ENCODE data around the gene KLRC1. TPM values are rescaled to one million over a fixed set of nuclear protein-coding genes. Genes with fewer than 3 reads are reported as not detected.

Gene KLRC1
- total and polyA plus RNA-seq, 2 donors (not counting 1 experiment from before 2014, with no cell fraction given): not detected

DNA sequence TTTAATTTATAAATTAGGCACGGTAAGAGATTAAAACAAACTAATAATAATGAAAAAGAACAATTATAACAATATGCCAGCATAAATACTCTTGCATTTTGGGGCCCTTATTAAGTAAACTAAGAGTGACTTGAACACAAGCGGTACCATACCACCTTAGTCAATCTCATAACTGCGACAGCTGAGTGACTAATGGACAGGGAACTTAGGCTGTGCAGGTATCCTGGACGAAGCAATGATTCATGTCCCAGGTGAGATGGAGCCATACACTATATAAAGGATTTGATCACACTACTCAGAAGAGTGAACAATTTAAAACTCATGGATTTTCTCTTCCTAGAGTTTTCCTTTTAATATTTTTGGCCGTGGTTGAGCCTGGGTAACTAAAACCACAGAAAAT, 47.9 kb downstream of the KLRC1 start:
- no peak overlapping the region for H3K4me2 ChIP-seq (ENCODE audit: extremely low read depth, insufficient read depth, low read length)

DNA sequence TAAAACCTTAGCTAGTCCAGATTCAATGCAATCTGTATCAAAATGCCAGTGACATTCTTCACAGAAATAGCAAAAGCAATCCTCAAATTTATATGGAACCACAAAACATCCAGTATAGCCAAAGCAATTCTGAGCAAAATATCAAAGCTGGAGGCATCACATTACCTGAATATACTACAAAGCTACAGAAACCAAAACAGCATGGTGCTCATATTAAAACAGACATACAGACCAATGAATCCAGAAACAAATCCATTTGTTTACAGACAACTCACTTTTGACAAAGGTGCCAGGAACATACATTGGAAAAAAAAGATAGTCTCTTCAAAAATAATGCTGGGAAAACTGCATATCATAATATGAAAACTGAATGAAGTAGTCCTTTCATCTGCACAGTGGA, 48.4 kb downstream of the KLRC1 start:
- Histone ChIP-seq H3K27me3 (ENCODE audit: control insufficient read depth, insufficient read depth, low read length) (no peaks in the 10 kb centered on the region), H3K4me1 (ENCODE audit: control insufficient read depth, extremely low read depth, insufficient read depth, low read length) (no peaks in the 10 kb centered on the region), H3K4me3 (replicated peaks in 1 of 4; ENCODE audit: control extremely low read depth in 1 of 4, insufficient read depth in 1 of 4, low read depth in 3 of 4, low read length in 4 of 4) (no peak overlapping the region), H3K79me2 (ENCODE audit: control insufficient read depth, insufficient read depth, low read length) (no peaks in the 10 kb centered on the region), H3K4me2 (ENCODE audit: extremely low read depth, insufficient read depth, low read length) (no peak overlapping the region), H2AFZ (ENCODE audit: low read length) (no peak overlapping the region), H3K27ac (ENCODE audit: insufficient read depth, low read length) (no peak overlapping the region), H3K9me3 (ENCODE audit: control insufficient read depth, insufficient read depth, low read depth, low read length) (no peaks in the 10 kb centered on the region), H3K9ac (ENCODE audit: insufficient read depth, low read length) (no peak overlapping the region), H3K36me3 (ENCODE audit: control insufficient read depth, insufficient read depth, low read length) (no peaks in the 10 kb centered on the region), H4K20me1 (ENCODE audit: control insufficient read depth, extremely low read depth, insufficient read depth, low read length) (no peaks in the 10 kb centered on the region)
- TF ChIP-seq, protein P1, sequence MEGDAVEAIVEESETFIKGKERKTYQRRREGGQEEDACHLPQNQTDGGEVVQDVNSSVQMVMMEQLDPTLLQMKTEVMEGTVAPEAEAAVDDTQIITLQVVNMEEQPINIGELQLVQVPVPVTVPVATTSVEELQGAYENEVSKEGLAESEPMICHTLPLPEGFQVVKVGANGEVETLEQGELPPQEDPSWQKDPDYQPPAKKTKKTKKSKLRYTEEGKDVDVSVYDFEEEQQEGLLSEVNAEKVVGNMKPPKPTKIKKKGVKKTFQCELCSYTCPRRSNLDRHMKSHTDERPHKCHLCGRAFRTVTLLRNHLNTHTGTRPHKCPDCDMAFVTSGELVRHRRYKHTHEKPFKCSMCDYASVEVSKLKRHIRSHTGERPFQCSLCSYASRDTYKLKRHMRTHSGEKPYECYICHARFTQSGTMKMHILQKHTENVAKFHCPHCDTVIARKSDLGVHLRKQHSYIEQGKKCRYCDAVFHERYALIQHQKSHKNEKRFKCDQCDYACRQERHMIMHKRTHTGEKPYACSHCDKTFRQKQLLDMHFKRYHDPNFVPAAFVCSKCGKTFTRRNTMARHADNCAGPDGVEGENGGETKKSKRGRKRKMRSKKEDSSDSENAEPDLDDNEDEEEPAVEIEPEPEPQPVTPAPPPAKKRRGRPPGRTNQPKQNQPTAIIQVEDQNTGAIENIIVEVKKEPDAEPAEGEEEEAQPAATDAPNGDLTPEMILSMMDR (conservative IDR thresholded peaks at IDR 0.05 in 1 of 2, IDR thresholded peaks at IDR 0.05 in 1 of 2; ENCODE audit: low read depth in 1 of 2, low read length in 2 of 2): no peak
- no peak for TF ChIP-seq EZH2 (IDR thresholded peaks at IDR 0.05; ENCODE audit: low read length, missing control alignments)
- no peak for DNase-seq (ENCODE audit: low read depth in 2 of 2)

More for the DNA sequence above, 47.9 kb downstream of the KLRC1 start:
- TF ChIP-seq, protein P1 (conservative IDR thresholded peaks at IDR 0.05 in 1 of 2, IDR thresholded peaks at IDR 0.05 in 1 of 2; ENCODE audit: low read depth in 1 of 2, low read length in 2 of 2): no peak
- TF ChIP-seq EZH2 (IDR thresholded peaks at IDR 0.05; ENCODE audit: low read length, missing control alignments): no peak
- no peak for DNase-seq (ENCODE audit: low read depth in 2 of 2)
- no peaks in the 10 kb centered on the region for H3K36me3 ChIP-seq (ENCODE audit: control insufficient read depth, insufficient read depth, low read length)
- H3K27ac ChIP-seq (ENCODE audit: insufficient read depth, low read length): no peak overlapping the region
- H3K4me3 ChIP-seq (replicated peaks in 1 of 4; ENCODE audit: control extremely low read depth in 1 of 4, insufficient read depth in 1 of 4, low read depth in 3 of 4, low read length in 4 of 4): no peak overlapping the region
- H3K4me1 ChIP-seq (ENCODE audit: control insufficient read depth, extremely low read depth, insufficient read depth, low read length): no peaks in the 10 kb centered on the region
- H3K27me3 ChIP-seq (ENCODE audit: control insufficient read depth, insufficient read depth, low read length): no peaks in the 10 kb centered on the region
- no peaks in the 10 kb centered on the region for H4K20me1 ChIP-seq (ENCODE audit: control insufficient read depth, extremely low read depth, insufficient read depth, low read length)
- H2AFZ ChIP-seq (ENCODE audit: low read length): no peak overlapping the region
- no peaks in the 10 kb centered on the region for H3K9me3 ChIP-seq (ENCODE audit: control insufficient read depth, insufficient read depth, low read depth, low read length)
- no peaks in the 10 kb centered on the region for H3K79me2 ChIP-seq (ENCODE audit: control insufficient read depth, insufficient read depth, low read length)
- no peak overlapping the region for H3K9ac ChIP-seq (ENCODE audit: insufficient read depth, low read length)

DNA sequence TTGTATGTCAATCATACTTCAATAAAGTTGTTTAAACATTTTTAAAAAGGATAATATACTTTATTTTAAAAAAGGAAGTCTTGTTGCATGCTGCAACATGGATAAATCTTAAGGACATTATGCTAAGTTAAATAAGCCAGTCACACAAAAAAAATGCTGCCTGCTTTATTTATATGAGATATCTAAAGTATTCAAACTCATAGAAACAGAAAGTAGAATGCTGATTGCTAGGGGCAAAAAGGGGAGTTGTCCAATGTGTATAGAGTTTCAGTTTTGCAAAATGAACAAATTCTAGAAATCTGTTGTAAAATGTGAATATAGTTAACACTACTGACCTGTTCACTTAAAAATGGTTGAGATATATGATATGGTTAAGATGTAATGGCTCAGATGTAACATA, 52.3 kb downstream of the KLRC1 start:
- no peak overlapping the region for H3K27ac ChIP-seq (ENCODE audit: insufficient read depth, low read length)
- TF ChIP-seq, protein P1 (conservative IDR thresholded peaks at IDR 0.05 in 1 of 2, IDR thresholded peaks at IDR 0.05 in 1 of 2; ENCODE audit: low read depth in 1 of 2, low read length in 2 of 2): no peak
- TF ChIP-seq EZH2 (IDR thresholded peaks at IDR 0.05; ENCODE audit: low read length, missing control alignments): no peak
- no peaks in the 10 kb centered on the region for H4K20me1 ChIP-seq (ENCODE audit: control insufficient read depth, extremely low read depth, insufficient read depth, low read length)
- H3K4me2 ChIP-seq (ENCODE audit: extremely low read depth, insufficient read depth, low read length): no peak overlapping the region
- H3K27me3 ChIP-seq (ENCODE audit: control insufficient read depth, insufficient read depth, low read length): no peaks in the 10 kb centered on the region
- no peaks in the 10 kb centered on the region for H3K4me1 ChIP-seq (ENCODE audit: control insufficient read depth, extremely low read depth, insufficient read depth, low read length)
- H3K9me3 ChIP-seq (ENCODE audit: control insufficient read depth, insufficient read depth, low read depth, low read length): no peaks in the 10 kb centered on the region
- H3K79me2 ChIP-seq (ENCODE audit: control insufficient read depth, insufficient read depth, low read length): no peaks in the 10 kb centered on the region
- no peaks in the 10 kb centered on the region for H3K36me3 ChIP-seq (ENCODE audit: control insufficient read depth, insufficient read depth, low read length)
- no peak overlapping the region for H3K4me3 ChIP-seq (replicated peaks in 1 of 4; ENCODE audit: control extremely low read depth in 1 of 4, insufficient read depth in 1 of 4, low read depth in 3 of 4, low read length in 4 of 4)
- no peak overlapping the region for H2AFZ ChIP-seq (ENCODE audit: low read length)
- H3K9ac ChIP-seq (ENCODE audit: insufficient read depth, low read length): no peak overlapping the region
- DNase-seq (ENCODE audit: low read depth in 2 of 2): no peak
